Muscle layer of duodenum (tissue), 2 donors: ENCODE data around the gene TAF10.

Source experiments
- H3K27ac ChIP-seq: one replicate; pipeline ENCODE4 v1.7.0; 2013; ENCODE audit warnings: mild to moderate bottlenecking, low read length
- H3K27me3 ChIP-seq: one replicate; pipeline ENCODE4 v1.7.0; 2013; ENCODE audit warnings: low read depth, mild to moderate bottlenecking, control low read depth, low read length
- H3K36me3 ChIP-seq, 2 donors: one replicate each; pipeline ENCODE4 v1.7.0; 2013; ENCODE audit warnings: low read length in 2 of 2, control low read depth in 1 of 2, mild to moderate bottlenecking in 1 of 2; ENCODE audit not compliant: insufficient read depth in 2 of 2, control insufficient read depth in 1 of 2
- H3K4me1 ChIP-seq, 2 donors: one replicate each; pipeline ENCODE4 v1.7.0; 2013; ENCODE audit warnings: low read length in 2 of 2, mild to moderate bottlenecking in 2 of 2, control low read depth in 1 of 2, moderate library complexity in 1 of 2; ENCODE audit not compliant: insufficient read depth in 2 of 2, control insufficient read depth in 1 of 2
- H3K4me3 ChIP-seq, 2 donors: one replicate each; pipeline ENCODE4 v1.7.0; 2013; ENCODE audit warnings: low read length in 2 of 2, low read depth in 1 of 2, mild to moderate bottlenecking in 1 of 2
- H3K9me3 ChIP-seq, 2 donors: one replicate each; pipeline ENCODE4 v1.7.0; 2013; ENCODE audit warnings: low read length in 2 of 2, control low read depth in 1 of 2, mild to moderate bottlenecking in 1 of 2; ENCODE audit not compliant: control insufficient read depth in 1 of 2
- donor health status: healthy.

Gene TAF10

DNA sequence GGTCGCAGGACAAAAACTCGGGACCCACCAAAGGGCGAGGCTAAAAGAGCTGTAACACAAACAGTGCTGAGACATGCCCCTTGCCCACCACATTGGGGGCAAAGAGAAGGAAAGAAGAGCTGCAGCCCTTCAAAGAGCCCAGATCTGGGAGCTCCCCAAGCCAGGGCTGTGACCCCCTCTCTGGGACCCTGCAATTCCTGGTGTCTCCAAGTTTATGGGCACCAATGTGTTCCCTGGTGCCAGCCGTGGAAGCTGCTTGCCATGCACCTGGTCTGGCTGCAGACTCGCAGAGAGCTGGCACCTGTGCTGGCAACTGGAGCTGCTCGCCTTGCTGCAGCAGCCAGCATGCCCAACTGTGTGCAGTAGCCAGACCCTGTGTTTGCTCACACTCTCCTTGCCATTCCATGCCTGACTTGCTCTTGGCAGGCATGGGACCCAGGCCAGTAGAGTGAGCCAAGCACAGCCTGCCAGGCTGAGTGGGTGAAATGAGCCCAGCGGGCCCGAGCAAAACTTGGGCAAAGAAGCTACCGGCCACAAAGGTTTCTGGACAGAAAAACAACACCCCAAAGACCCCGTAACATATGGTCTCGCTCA lies 24.6 kb downstream of the TAF10 start:
- H3K36me3 ChIP-seq: peaks cover 6 to 9% of the 10 kb centered on the region in 2 donors
- peaks cover 0 to 19% of the 10 kb centered on the region in 2 donors for H3K4me1 ChIP-seq
- no peaks in the 10 kb centered on the region for H3K9me3 ChIP-seq
- H3K27ac ChIP-seq: no peak overlapping the region
- no peaks in the 10 kb centered on the region for H3K27me3 ChIP-seq
- no peak overlapping the region for H3K4me3 ChIP-seq

DNA sequence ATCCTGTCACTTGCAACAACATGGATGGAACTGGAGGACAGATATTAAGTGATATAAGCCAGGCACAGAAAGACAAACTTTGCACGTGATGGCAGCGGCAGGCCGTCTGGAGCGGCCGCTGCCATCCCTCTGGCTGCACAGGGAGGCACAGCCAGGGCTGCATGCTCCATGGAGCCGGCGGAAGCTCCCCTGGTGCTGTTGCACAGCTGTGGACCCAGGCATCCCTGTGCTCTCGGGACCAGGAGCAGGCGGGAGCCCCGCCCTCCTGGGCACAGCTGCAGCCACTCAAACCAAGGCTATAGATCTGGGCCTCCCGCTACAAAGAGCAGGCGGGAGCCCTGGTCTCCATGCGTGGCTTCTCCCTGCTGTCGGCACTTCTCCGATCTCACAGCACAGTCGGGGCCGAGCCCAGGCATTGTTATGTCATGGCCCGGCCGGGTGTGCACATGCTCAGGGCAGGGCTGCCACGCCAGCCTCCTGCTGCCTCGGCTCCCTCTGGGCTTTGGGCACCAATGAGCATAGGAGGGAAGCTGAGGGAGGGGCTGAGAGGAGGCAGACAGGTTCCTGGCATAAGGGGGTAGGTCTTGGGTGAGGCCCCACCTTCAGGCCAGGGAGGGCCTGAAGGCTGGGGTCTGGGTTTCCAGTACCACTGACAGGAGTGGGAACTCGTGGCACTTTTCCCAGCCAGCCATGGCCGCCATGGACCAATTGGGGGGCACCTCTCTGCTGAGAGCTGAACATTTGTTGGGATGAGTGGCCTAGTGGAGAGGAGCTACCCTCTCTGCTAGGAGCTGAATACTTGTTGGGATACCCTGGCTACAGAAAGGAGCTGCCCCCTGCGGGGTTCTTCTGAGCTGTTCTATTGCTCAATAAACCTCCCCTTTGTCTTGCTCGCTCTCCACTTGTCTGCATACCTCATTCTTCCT lies 25.3 kb downstream of the TAF10 start:
- Histone ChIP-seq H3K4me3 (peak overlapping the region in 1 of 2 donors; percentile 23), H3K27me3 (no peaks in the 10 kb centered on the region), H3K27ac (no peak overlapping the region)

DNA sequence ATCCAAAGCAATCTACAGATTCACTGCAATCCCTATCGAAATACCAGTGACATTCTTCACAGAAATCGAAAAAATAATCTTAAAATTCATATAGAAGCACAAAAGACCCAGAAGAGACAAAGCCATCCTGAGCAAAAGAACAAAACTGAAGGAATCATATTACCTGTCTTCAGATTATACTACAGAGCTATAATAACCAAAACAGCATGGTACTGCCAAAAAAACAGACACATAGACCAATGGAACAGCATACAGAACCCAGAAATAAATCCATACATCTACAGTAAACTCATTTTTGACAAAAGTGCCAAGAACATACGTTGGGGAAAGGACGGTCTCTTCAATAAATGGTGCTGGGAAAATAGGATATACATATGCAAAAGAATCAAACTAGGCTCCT lies 27.5 kb downstream of the TAF10 start:
- Histone ChIP-seq H3K4me3 (no peak overlapping the region), H3K4me1 (peaks cover 0 to 19% of the 10 kb centered on the region in 2 donors), H3K27me3 (no peaks in the 10 kb centered on the region), H3K36me3 (no peaks in the 10 kb centered on the region), H3K27ac (no peak overlapping the region), H3K9me3 (no peaks in the 10 kb centered on the region)

More for the DNA sequence above, 25.3 kb downstream of the TAF10 start:
- H3K36me3 ChIP-seq: peaks cover 2 to 4% of the 10 kb centered on the region in 2 donors
- peaks cover 0 to 19% of the 10 kb centered on the region in 2 donors for H3K4me1 ChIP-seq
- no peaks in the 10 kb centered on the region for H3K9me3 ChIP-seq

DNA sequence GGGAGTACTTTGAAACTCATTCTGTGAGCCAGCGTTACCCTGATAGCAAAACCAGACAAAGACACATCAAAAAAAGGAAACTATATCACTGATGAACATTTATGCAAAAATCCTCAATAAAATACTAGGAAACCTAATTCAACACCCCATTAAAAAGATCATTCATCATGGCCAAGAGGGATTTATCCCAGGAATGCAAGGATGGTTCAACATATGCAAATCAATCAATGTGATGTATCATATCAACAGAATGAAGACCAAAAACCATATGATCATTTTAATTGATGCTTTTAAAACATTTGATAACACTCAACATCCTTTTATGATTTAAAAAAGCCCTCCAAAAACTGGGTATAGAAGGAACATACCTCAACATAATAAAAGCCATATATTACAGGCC lies 28.4 kb downstream of the TAF10 start:
- H3K4me3 ChIP-seq: no peak overlapping the region
- H3K27me3 ChIP-seq: no peaks in the 10 kb centered on the region
- H3K27ac ChIP-seq: no peak overlapping the region
- no peaks in the 10 kb centered on the region for H3K9me3 ChIP-seq
- peaks cover 0 to 19% of the 10 kb centered on the region in 2 donors for H3K4me1 ChIP-seq
- H3K36me3 ChIP-seq: no peaks in the 10 kb centered on the region

DNA sequence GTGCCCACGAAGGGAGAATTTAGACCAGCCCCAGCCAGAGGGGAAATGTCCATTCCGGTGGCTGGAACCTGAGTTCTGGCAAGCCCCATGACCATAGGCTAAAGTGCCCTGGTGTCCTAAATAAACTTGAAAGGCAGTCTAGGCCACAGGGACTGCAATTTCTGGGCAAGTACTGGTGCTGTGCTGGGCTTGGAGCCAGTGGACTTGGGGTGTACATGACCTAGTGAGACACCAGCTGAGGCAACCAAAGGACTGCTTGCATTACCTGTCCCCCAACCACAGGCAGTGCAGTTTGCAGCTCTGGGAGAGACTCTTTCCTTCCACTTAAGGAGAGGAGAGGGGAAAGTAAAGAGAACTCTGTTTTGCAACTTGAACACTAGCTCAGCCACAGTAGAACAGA lies 32.3 kb downstream of the TAF10 start:
- Histone ChIP-seq H3K4me3 (no peak overlapping the region), H3K36me3 (no peaks in the 10 kb centered on the region), H3K27me3 (no peaks in the 10 kb centered on the region), H3K27ac (no peak overlapping the region), H3K4me1 (peaks cover 6 to 20% of the 10 kb centered on the region in 2 donors), H3K9me3 (no peaks in the 10 kb centered on the region)

DNA sequence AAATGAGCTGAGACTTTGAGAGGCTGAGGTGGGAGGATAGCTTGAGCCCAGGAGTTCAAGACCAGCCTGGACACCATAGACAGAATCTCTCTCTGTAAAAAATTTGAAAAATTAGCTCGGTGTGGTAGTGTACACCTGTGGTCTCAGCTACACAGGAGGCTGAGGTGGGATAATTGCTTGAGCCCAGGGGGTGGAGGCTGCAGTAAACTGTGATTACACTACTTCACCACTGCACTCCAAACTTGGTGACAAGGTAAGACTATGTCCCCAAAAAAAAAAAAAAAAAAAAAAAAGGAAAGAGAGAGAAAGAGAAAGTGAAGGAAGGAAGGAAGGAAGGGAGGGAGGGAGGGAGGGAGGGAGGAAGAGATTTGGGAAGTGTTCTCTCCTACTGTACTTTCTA lies 33.9 kb downstream of the TAF10 start:
- Histone ChIP-seq H3K36me3 (no peaks in the 10 kb centered on the region), H3K4me1 (peaks cover 6 to 20% of the 10 kb centered on the region in 2 donors), H3K27ac (no peak overlapping the region), H3K4me3 (no peak overlapping the region), H3K27me3 (no peaks in the 10 kb centered on the region), H3K9me3 (no peaks in the 10 kb centered on the region)

DNA sequence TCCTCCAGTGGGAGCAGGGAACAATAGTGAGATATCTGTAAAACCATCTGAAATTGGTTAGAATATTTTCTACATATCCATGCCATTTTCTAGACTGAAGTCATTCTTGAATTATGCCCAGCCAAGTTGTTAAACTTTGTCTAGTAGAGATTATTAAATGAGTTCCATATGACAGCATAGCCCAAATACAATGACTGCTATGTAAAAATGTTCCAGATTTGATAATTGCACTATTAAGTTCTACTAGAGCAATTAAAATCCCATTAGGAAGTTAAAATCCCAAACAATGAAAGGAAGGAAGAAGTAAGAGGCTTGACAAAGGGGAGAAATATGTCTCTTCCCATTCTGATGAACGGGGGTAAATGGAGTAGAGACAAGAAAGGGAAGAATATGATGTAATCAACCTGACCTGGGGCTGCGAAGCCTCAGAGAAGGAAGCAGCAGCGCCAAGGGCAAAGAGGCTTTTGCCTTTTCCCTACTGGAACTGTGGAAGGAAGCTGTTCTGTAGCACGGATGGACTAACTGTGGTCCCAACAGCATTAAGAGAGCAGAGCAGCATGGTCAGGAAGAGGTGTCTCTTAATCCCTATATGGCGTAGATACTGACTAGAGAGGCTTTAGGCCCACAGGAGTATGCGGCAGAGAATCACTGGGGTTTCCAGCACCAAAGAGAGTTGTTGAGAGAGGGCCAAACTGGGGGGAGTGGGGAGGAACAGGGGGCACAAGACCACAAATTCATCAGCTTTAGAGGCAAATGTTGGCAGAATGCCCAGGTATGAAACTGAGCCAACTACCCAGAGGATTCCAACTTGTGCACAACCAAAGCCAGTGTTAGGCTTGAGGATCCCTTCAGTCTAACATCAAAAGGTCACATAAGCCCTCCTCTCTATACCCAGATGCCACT lies 35.3 kb downstream of the TAF10 start:
- H3K4me3 ChIP-seq: no peak overlapping the region
- peak overlapping the region; percentile 32 for H3K27ac ChIP-seq

DNA sequence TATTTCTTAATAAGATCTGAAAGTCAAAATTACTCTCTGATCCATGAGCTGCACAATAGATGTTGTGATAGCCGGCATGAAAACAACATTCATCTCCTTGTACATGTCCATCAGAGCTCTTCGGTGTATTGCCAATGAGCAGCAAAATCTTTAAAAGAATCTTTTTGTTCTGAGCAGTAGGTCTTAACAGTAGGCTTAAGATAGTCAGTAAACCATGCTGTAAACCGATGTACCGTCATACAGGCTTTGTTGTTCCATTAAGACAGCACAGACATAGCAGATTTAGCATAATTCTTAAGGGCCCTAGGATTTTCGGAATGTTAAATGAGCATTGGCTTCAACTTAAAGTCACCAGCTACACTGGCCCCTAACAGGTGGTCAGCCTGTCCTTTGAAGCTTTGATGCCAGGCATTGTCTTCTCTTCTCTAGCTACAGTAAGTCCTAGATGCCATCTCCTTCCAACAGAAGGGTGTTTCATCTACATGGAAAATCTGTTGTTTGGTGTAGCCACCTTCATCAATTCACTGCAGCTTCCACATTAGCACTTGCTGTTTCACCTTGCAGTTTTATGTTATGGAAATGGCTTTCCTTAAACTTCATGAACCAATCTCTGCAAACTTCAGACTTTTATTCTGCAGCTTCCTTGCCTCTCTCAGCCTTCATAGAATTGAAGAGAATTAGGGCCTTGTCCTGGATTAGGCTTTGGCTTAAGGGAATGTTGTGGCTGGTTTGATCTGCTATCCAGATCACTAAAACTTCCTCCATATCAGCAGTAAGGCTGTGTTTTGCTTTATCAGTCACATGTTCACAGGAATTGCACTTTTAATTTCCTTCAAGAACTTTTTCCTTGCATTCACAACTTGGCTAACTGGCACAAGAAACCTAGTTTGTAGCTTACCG lies 37.0 kb downstream of the TAF10 start:
- Histone ChIP-seq H3K36me3 (no peaks in the 10 kb centered on the region), H3K4me1 (peaks cover 6 to 33% of the 10 kb centered on the region in 2 donors), H3K27me3 (no peaks in the 10 kb centered on the region), H3K27ac (no peak overlapping the region), H3K9me3 (no peaks in the 10 kb centered on the region), H3K4me3 (no peak overlapping the region)

More for the DNA sequence above, 35.3 kb downstream of the TAF10 start:
- H3K27me3 ChIP-seq: no peaks in the 10 kb centered on the region
- no peaks in the 10 kb centered on the region for H3K9me3 ChIP-seq
- H3K36me3 ChIP-seq: no peaks in the 10 kb centered on the region
- H3K4me1 ChIP-seq: peaks cover 6 to 20% of the 10 kb centered on the region in 2 donors

DNA sequence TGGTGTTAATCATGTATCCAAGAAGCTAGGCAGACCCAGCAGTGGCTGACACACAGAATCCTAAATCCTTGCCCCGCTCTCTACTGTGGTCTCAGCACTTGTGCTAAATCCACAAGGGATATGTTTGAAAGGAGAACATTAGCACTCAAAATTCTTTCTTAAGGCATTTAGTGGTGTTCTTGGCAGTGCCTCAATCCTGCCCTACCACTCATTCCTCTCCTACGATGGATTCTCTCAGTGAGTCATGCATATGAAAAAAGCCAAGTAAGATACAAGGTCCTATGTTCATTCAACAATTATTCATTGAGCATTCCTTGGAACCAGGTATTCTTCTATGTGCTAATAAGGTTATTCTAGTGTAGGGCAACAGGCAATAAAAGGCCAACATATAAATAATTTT lies 39.8 kb downstream of the TAF10 start:
- Histone ChIP-seq H3K4me1 (peaks cover 5 to 38% of the 10 kb centered on the region in 2 donors), H3K36me3 (no peaks in the 10 kb centered on the region), H3K27ac (no peak overlapping the region), H3K4me3 (no peak overlapping the region), H3K27me3 (no peaks in the 10 kb centered on the region), H3K9me3 (no peaks in the 10 kb centered on the region)

DNA sequence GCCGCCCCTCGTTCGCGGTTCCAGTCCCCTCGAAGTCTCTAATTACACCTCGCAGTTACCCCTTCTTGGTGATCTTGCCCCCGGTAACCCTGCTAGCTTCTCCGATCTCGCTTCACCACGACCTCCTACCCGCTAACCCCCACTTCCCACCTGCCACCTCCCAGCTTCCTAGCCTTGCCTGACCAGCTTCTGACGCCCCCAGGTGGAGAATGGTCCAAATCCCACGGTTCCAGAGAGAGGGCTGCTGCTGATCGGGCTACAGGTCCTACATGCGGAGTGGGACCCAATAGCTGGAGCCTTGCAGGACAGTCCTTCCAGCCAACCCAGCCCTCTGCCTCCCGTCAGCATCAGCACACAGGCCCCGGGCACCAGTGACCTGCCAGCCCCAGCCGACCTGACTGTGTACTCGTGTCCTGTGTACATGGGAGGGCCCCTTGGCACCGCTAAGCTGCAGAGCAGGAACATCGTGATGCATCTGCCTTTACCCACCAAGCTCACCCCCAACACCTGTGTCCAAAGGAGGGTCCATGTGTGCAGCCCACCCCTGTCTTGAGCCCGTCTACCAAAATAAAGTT lies 40.5 kb downstream of the TAF10 start:
- peak overlapping the region in 1 of 2 donors; percentile 61 for H3K4me3 ChIP-seq
- H3K36me3 ChIP-seq: no peaks in the 10 kb centered on the region

More for the DNA sequence above, 40.5 kb downstream of the TAF10 start:
- no peaks in the 10 kb centered on the region for H3K27me3 ChIP-seq
- H3K4me1 ChIP-seq: peaks cover 5 to 32% of the 10 kb centered on the region in 2 donors
- no peaks in the 10 kb centered on the region for H3K9me3 ChIP-seq
- no peak overlapping the region for H3K27ac ChIP-seq
